ENCODE measurements around the gene MAMSTR. TPM values are rescaled to one million over a fixed set of nuclear protein-coding genes. Genes with fewer than 3 reads are reported as not detected.
A peak's percentile ranks its signal among the peaks of the same experiment; 100 is the strongest.

MAMSTR gene
- total RNA-seq, 2 experiments from 2014 or later = 1.1 to 1.5 TPM

GRCh38 chr19:48671446-48671995, 48.0 kb downstream of the MAMSTR start:
- Mint-ChIP-seq H3K27me3 (no peaks in the 10 kb centered on the region), H3K27ac (no peak overlapping the region), H3K4me1 (peaks cover 6% of the 10 kb centered on the region), H3K4me3 (no peak overlapping the region), H3K9me3 (peaks cover 9% of the 10 kb centered on the region), H3K36me3 (ENCODE audit: low read depth) (no peaks in the 10 kb centered on the region)
- DNase-seq = no peak
- POLR2A ChIA-PET = no interaction called here
- CTCF ChIA-PET = interaction anchor here (0.6 to 1.0 kb wide), 3 partner anchors 9 to 677 kb away, joined by 3 to 4 read pairs (median 3); partner anchors contain the start of gene ELSPBP1

GRCh38 chr19:48670699-48671445, 48.7 kb downstream of the MAMSTR start:
- DNase-seq = no peak
- Mint-ChIP-seq H3K36me3 (ENCODE audit: low read depth) (no peaks in the 10 kb centered on the region), H3K4me1 (peaks cover 6% of the 10 kb centered on the region), H3K27me3 (no peaks in the 10 kb centered on the region), H3K9me3 (peaks cover 9% of the 10 kb centered on the region), H3K4me3 (no peak overlapping the region), H3K27ac (no peak overlapping the region)
- POLR2A ChIA-PET = no interaction called here
- CTCF ChIA-PET = interaction anchor here (0.8 to 1.0 kb wide), 2 partner anchors 10 to 43 kb away, joined by 3 read pairs; no protein-coding TSS in a partner anchor

- peak overlapping the region; percentile 31 for H3K27ac Mint-ChIP-seq
Measured at GRCh38 chr19:48669903-48670668, 49.4 kb downstream of the MAMSTR start.

GRCh38 chr19:48668761-48669160, 50.8 kb downstream of the MAMSTR start:
- no peaks in the 10 kb centered on the region for H3K27me3 Mint-ChIP-seq
- DNase-seq = no peak
- H3K36me3 Mint-ChIP-seq (ENCODE audit: low read depth) = no peaks in the 10 kb centered on the region
- CTCF ChIA-PET = interaction anchor here (2.4 kb wide), 1 partner anchor 23 kb away, joined by 7 read pairs; the partner anchor contains the start of gene CA11
- H3K4me3 Mint-ChIP-seq = no peak overlapping the region
- H3K4me1 Mint-ChIP-seq = no peaks in the 10 kb centered on the region
- POLR2A ChIA-PET = no interaction called here
- H3K9me3 Mint-ChIP-seq = peaks cover 9% of the 10 kb centered on the region
- no peak overlapping the region for H3K27ac Mint-ChIP-seq

More at GRCh38 chr19:48669903-48670668, 49.4 kb downstream of the MAMSTR start:
- no peak for DNase-seq
- Mint-ChIP-seq H3K9me3 (peaks cover 9% of the 10 kb centered on the region), H3K4me1 (peaks cover 1% of the 10 kb centered on the region), H3K27me3 (no peaks in the 10 kb centered on the region), H3K4me3 (no peak overlapping the region), H3K36me3 (ENCODE audit: low read depth) (no peaks in the 10 kb centered on the region)
- ChIA-PET POLR2A (no interaction called here), CTCF (interaction anchor here (0.8 kb wide), 1 partner anchor 11 kb away, joined by 3 read pairs; no protein-coding TSS in a partner anchor)

- Mint-ChIP-seq H3K36me3 (ENCODE audit: low read depth) (no peaks in the 10 kb centered on the region), H3K27ac (no peak overlapping the region), H3K27me3 (no peaks in the 10 kb centered on the region), H3K4me3 (no peak overlapping the region), H3K9me3 (peaks cover 9% of the 10 kb centered on the region), H3K4me1 (no peaks in the 10 kb centered on the region)
- no peak for DNase-seq
- POLR2A ChIA-PET = no interaction called here
- CTCF ChIA-PET = interaction anchor here (2.4 kb wide), 1 partner anchor 23 kb away, joined by 7 read pairs; the partner anchor contains the start of gene CA11
Measured at GRCh38 chr19:48668332-48668731, 51.2 kb downstream of the MAMSTR start.

GRCh38 chr19:48665786-48666185, 53.7 kb downstream of the MAMSTR start:
- Mint-ChIP-seq H3K9me3 (peaks cover 9% of the 10 kb centered on the region), H3K4me1 (peaks cover 9% of the 10 kb centered on the region), H3K27ac (no peak overlapping the region), H3K27me3 (no peaks in the 10 kb centered on the region), H3K36me3 (ENCODE audit: low read depth) (no peaks in the 10 kb centered on the region), H3K4me3 (no peak overlapping the region)
- POLR2A ChIA-PET = no interaction called here
- DNase-seq = no peak
- CTCF ChIA-PET = interaction anchor here (1.2 to 1.6 kb wide), 2 partner anchors 10 to 15 kb away, joined by 3 to 4 read pairs; no protein-coding TSS in a partner anchor

GRCh38 chr19:48664476-48664875, 55.0 kb downstream of the MAMSTR start:
- CTCF ChIA-PET = no interaction called here
- Mint-ChIP-seq H3K9me3 (peaks cover 4% of the 10 kb centered on the region), H3K36me3 (ENCODE audit: low read depth) (no peaks in the 10 kb centered on the region), H3K27ac (no peak overlapping the region), H3K4me1 (peaks cover 14% of the 10 kb centered on the region), H3K27me3 (no peaks in the 10 kb centered on the region), H3K4me3 (no peak overlapping the region)
- POLR2A ChIA-PET = interaction anchor here (0.7 kb wide), 1 partner anchor 56 kb away, joined by 13 read pairs; no protein-coding TSS in a partner anchor
- no peak for DNase-seq

GRCh38 chr19:48663667-48664066, 55.9 kb downstream of the MAMSTR start:
- no peak for DNase-seq
- CTCF ChIA-PET = no interaction called here
- Mint-ChIP-seq H3K27me3 (peaks cover 3% of the 10 kb centered on the region), H3K27ac (no peak overlapping the region), H3K4me1 (peaks cover 16% of the 10 kb centered on the region), H3K9me3 (peaks cover under 1% of the 10 kb centered on the region), H3K4me3 (no peak overlapping the region), H3K36me3 (ENCODE audit: low read depth) (no peaks in the 10 kb centered on the region)
- POLR2A ChIA-PET = no interaction called here

Other genes starting within 250 kb of the MAMSTR start
- gene LMTK3, start 207.9 kb downstream of the MAMSTR start, total RNA-seq = 1 to 10 TPM; 3.7 to 5.1 TPM
- gene SULT2B1, start 167.6 kb downstream of the MAMSTR start, total RNA-seq = under 1 TPM; 0.21 to 0.30 TPM
- not detected for gene SPACA4, start 113.0 kb downstream of the MAMSTR start, total RNA-seq
- 1 to 10 TPM; 2.5 TPM for gene FAM83E, start 104.6 kb downstream of the MAMSTR start, total RNA-seq
- 1,000 to 10,000 TPM; 1,477 to 1,601 TPM for gene RPL18, start 100.5 kb downstream of the MAMSTR start, total RNA-seq
- 10 to 100 TPM; 28.2 to 33.6 TPM for gene SPHK2, start 100.2 kb downstream of the MAMSTR start, total RNA-seq
- gene DBP, start 82.3 kb downstream of the MAMSTR start, total RNA-seq = 10 to 100 TPM; 24.1 to 25.8 TPM
- gene CA11, start 73.5 kb downstream of the MAMSTR start, total RNA-seq = 10 to 100 TPM; 10.1 to 10.8 TPM
- 1 to 10 TPM; 1.0 to 1.4 TPM for gene NTN5, start 46.7 kb downstream of the MAMSTR start, total RNA-seq
- gene FUT2, start 23.8 kb downstream of the MAMSTR start, total RNA-seq = not detected
- under 1 TPM; 0.31 to 0.50 TPM for gene RASIP1, start 20.9 kb upstream of the MAMSTR start, total RNA-seq
- under 1 TPM in 1 of 2 experiments, not detected in 1; 0.10 TPM for gene IZUMO1, start 27.2 kb upstream of the MAMSTR start, total RNA-seq
- under 1 TPM; 0.10 to 0.23 TPM for gene FUT1, start 32.9 kb upstream of the MAMSTR start, total RNA-seq
- not detected for gene FGF21, start 35.8 kb upstream of the MAMSTR start, total RNA-seq
- 10 to 100 TPM; 42.3 to 43.3 TPM for gene BCAT2, start 91.3 kb upstream of the MAMSTR start, total RNA-seq
- under 1 TPM; 0.27 to 0.77 TPM for gene HSD17B14, start 116.8 kb upstream of the MAMSTR start, total RNA-seq
- gene PLEKHA4, start 148.9 kb upstream of the MAMSTR start, total RNA-seq = 1 to 10 TPM; 3.8 to 4.6 TPM
- 10 to 100 TPM; 49.6 to 53.3 TPM for gene PPP1R15A, start 152.7 kb upstream of the MAMSTR start, total RNA-seq
- not detected for gene TULP2, start 179.0 kb upstream of the MAMSTR start, total RNA-seq
- gene NUCB1, start 180.6 kb upstream of the MAMSTR start, total RNA-seq = 100 to 1,000 TPM; 231 to 251 TPM
- 1 to 10 TPM; 3.1 to 3.2 TPM for gene DHDH, start 214.0 kb upstream of the MAMSTR start, total RNA-seq
- 100 to 1,000 TPM; 310 to 324 TPM for gene BAX, start 235.2 kb upstream of the MAMSTR start, total RNA-seq
- gene FTL, start 245.6 kb upstream of the MAMSTR start, total RNA-seq = 100 to 1,000 TPM; 683 to 880 TPM